HEK293T (cell line): ENCODE measurements around the gene GCDH.

Experiments used
- ARNT ChIP-seq: fragments of 450-650 bp; IDR thresholded peaks from 2 replicates; pipeline ENCODE4 v1.6.1; 2017; ENCODE audit warnings: mild to moderate bottlenecking
- BHLHE40 ChIP-seq: fragments of 450-650 bp; IDR thresholded peaks from 2 replicates; pipeline ENCODE4 v1.6.1; 2016; ENCODE audit warnings: mild to moderate bottlenecking, moderate library complexity, borderline replicate concordance
- ELF4 ChIP-seq: fragments of 450-650 bp; IDR thresholded peaks from 2 replicates; pipeline ENCODE4 v1.6.1; 2017; ENCODE audit warnings: antibody characterized with exemption
- FOXK2 ChIP-seq: fragments of 450-650 bp; IDR thresholded peaks from 2 replicates; pipeline ENCODE4 v1.6.1; 2016; ENCODE audit warnings: mild to moderate bottlenecking
- FOXM1 ChIP-seq: fragments of 450-650 bp; IDR thresholded peaks from 2 replicates; pipeline ENCODE4 v1.6.1; 2017; ENCODE audit warnings: mild to moderate bottlenecking, borderline replicate concordance
- SP1 ChIP-seq: fragments of 450-650 bp; IDR thresholded peaks from 2 replicates; pipeline ENCODE4 v1.6.1; 2017
- SUZ12 ChIP-seq: fragments of 450-650 bp; IDR thresholded peaks from 2 replicates; pipeline ENCODE4 v1.6.1; 2016; ENCODE audit warnings: mild to moderate bottlenecking
- TF ChIP-seq, protein P1 (sequence below): fragments of 450-650 bp; IDR thresholded peaks from 2 replicates; pipeline ENCODE4 v1.6.1; 2016

DNA sequence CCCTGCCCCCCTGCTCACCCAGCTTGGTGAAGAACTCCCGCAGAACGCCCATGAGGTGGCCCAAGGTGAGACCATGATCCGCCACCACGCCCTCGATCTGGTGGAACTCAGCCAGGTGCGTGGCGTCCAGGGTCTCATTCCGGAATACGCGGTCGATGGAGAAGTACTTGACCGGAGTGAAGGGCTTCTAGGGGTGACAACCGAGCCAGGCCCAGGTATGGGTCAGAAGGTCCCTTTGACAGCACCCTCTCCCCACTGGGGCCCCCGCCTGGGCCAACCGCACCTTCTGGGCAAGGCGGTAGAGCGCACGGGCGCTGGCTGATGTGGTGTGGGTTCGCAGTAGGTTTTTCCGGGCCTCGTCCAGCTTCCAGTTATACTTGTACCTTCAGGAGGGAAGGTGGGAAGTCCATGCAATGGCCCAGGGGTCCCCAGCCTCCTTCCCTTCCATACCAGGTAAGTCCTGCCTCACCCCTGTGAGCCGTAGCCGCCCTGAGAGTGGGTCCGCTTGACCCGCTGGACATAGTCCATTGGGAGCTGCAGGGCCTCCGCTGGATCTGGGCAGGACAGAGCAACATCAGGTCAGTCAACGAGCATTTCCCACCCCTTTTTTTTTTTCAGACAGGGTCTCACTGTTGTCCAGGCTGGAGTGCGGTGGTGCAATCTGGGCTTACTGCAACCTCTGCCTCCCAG, 33.8 kb downstream of the GCDH start:
- TF ChIP-seq FOXK2 (no peak), BHLHE40 (no peak), ARNT (no peak), SP1 (no peak), SUZ12 (no peak), ELF4 (no peak), FOXM1 (no peak)
- TF ChIP-seq, protein P1, sequence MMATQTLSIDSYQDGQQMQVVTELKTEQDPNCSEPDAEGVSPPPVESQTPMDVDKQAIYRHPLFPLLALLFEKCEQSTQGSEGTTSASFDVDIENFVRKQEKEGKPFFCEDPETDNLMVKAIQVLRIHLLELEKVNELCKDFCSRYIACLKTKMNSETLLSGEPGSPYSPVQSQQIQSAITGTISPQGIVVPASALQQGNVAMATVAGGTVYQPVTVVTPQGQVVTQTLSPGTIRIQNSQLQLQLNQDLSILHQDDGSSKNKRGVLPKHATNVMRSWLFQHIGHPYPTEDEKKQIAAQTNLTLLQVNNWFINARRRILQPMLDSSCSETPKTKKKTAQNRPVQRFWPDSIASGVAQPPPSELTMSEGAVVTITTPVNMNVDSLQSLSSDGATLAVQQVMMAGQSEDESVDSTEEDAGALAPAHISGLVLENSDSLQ, result no peak
